ENCODE data around the gene RPS16.

- TF ChIP-seq CTCF (IDR thresholded peaks at IDR 0.05) (no peak), POLR2A (IDR thresholded peaks at IDR 0.05) (no peak)
Observed at GRCh38 chr19:39436350-39436716, 584 bp upstream of the RPS16 start.
